HT-29 (cell line): ENCODE data around the gene DUSP12. TPM values are rescaled to one million over a fixed set of nuclear protein-coding genes. Genes with fewer than 3 reads are reported as not detected.

Experiments used
- small RNA-seq: library from RNA; depleted of rRNA; stranded (forward); fragments of <200 nt; gene quantifications from one replicate; pipeline ENCODE3, GENCODE V24; 2014
- total RNA-seq: library from RNA; depleted of rRNA; stranded (reverse); fragments of >200 nt; shearing (Covaris generic); gene quantifications from 2 replicates; pipeline ENCODE4 v1.2.3, GENCODE V29; 2014; rRNA removed

DUSP12 gene
- total RNA-seq, 1 experiment from 2014 or later = 52.2 TPM

Small RNA genes within 50 kb of the gene (small RNA-seq; reads per million reads assigned to genes)
- not detected for gene RN7SL466P

Other genes starting within 250 kb of the DUSP12 start
- gene FCGR2A, start 244.3 kb upstream of the DUSP12 start, total RNA-seq = not detected in 2 replicates
- gene HSPA6, start 225.2 kb upstream of the DUSP12 start, total RNA-seq = 0.70 and 1.1 TPM in 2 replicates
- not detected in 2 replicates for gene FCGR3A, start 200.0 kb upstream of the DUSP12 start, total RNA-seq
- not detected in 2 replicates for gene FCGR3B, start 118.6 kb upstream of the DUSP12 start, total RNA-seq
- gene FCGR2B, start 86.6 kb upstream of the DUSP12 start, total RNA-seq = not detected in 2 replicates
- not detected in 2 replicates for gene FCRLA, start 42.6 kb upstream of the DUSP12 start, total RNA-seq
- 1.4 and 3.4 TPM in 2 replicates for gene FCRLB, start 28.2 kb upstream of the DUSP12 start, total RNA-seq
- gene ATF6, start 16.5 kb downstream of the DUSP12 start, total RNA-seq = 6.2 and 7.3 TPM in 2 replicates